ENCODE results near the gene MTHFD2L.

MTHFD2L gene

GRCh38 chr4:74133786-74134499, 24.0 kb upstream of the MTHFD2L start:
- DNase-seq: peak; percentile 22

GRCh38 chr4:74134500-74134852, 23.4 kb upstream of the MTHFD2L start:
- DNase-seq: no peak

GRCh38 chr4:74146581-74147129, 11.3 kb upstream of the MTHFD2L start:
- DNase-seq: no peak

GRCh38 chr4:74148205-74148604, 9.7 kb upstream of the MTHFD2L start:
- no peak for DNase-seq

GRCh38 chr4:74152836-74153235, 5.1 kb upstream of the MTHFD2L start:
- peak; percentile 30 for DNase-seq

GRCh38 chr4:74156521-74156920, 1.4 kb upstream of the MTHFD2L start:
- no peak for DNase-seq

- no peak for DNase-seq
Measured at GRCh38 chr4:74157154-74157553, 764 bp upstream of the MTHFD2L start.

GRCh38 chr4:74158466-74159142, 686 bp downstream of the MTHFD2L start:
- DNase-seq: no peak

GRCh38 chr4:74159143-74159709, 1.3 kb downstream of the MTHFD2L start:
- DNase-seq: no peak

- DNase-seq: no peak
Measured at GRCh38 chr4:74161666-74162450, 3.9 kb downstream of the MTHFD2L start.

GRCh38 chr4:74166135-74166534, 8.2 kb downstream of the MTHFD2L start:
- DNase-seq: no peak

- no peak for DNase-seq
Measured at GRCh38 chr4:74166818-74167217, 8.9 kb downstream of the MTHFD2L start.

- DNase-seq: no peak
Measured at GRCh38 chr4:74167585-74167984, 9.7 kb downstream of the MTHFD2L start.

- DNase-seq: no peak
Measured at GRCh38 chr4:74168841-74169240, 10.9 kb downstream of the MTHFD2L start.

GRCh38 chr4:74173321-74173720, 15.4 kb downstream of the MTHFD2L start:
- DNase-seq: no peak

- no peak for DNase-seq
Measured at GRCh38 chr4:74174421-74174820, 16.5 kb downstream of the MTHFD2L start.

GRCh38 chr4:74174941-74175340, 17.0 kb downstream of the MTHFD2L start:
- DNase-seq: no peak

GRCh38 chr4:74175379-74175778, 17.5 kb downstream of the MTHFD2L start:
- DNase-seq: no peak

GRCh38 chr4:74178798-74179197, 20.9 kb downstream of the MTHFD2L start:
- DNase-seq: no peak

- no peak for DNase-seq
Measured at GRCh38 chr4:74181219-74181618, 23.3 kb downstream of the MTHFD2L start.

GRCh38 chr4:74188912-74189311, 31.0 kb downstream of the MTHFD2L start:
- DNase-seq: no peak

GRCh38 chr4:74189331-74190043, 31.6 kb downstream of the MTHFD2L start:
- peak; percentile 20 for DNase-seq

GRCh38 chr4:74190332-74190731, 32.4 kb downstream of the MTHFD2L start:
- DNase-seq: no peak
